ENCODE results near the gene TTLL12.

Gene TTLL12

DNA sequence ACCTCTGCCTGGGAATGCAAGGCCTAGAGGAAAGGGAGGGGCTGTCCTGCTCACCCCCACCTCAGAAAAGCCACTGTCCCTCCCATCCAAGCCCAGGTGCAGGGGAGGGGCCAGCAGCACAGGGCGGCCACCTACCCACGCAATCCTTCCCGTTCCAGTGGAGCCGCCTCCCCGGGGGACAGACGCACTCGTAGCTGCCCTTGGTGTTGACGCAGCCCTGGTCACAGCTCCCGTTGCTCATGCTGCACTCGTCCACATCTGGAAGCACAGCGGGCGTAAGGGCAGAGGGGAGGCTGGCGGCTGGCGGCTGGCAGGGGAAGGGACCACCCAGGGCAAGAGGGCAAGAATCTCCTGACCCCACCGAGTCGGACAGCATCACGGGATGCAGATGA, 40.3 kb upstream of the TTLL12 start:
- Histone ChIP-seq H3K4me1 (ENCODE audit: insufficient read depth, low read length) (0 out of 2 replicates have a peak, but pooled peaks cover 8% of the 10 kb centered on the region), H3K4me3 (ENCODE audit: low read length) (no peak overlapping the region), H3K9ac (ENCODE audit: low read depth, low read length) (no peak overlapping the region), H3K36me3 (ENCODE audit: insufficient read depth, low read depth, low read length) (no peaks in the 10 kb centered on the region), H3K27ac (ENCODE audit: low read length) (no peak overlapping the region), H3K27me3 (ENCODE audit: insufficient read depth, low read length) (peaks cover 17% of the 10 kb centered on the region), H3K9me3 (ENCODE audit: insufficient read depth, low read depth, low read length) (no peaks in the 10 kb centered on the region)

- Histone ChIP-seq H3K9ac (ENCODE audit: low read depth, low read length) (no peak overlapping the region), H3K4me3 (ENCODE audit: low read length) (no peak overlapping the region), H3K4me1 (ENCODE audit: insufficient read depth, low read length) (0 out of 2 replicates have a peak, but pooled peaks cover 8% of the 10 kb centered on the region), H3K27me3 (ENCODE audit: insufficient read depth, low read length) (peaks cover 17% of the 10 kb centered on the region), H3K27ac (ENCODE audit: low read length) (no peak overlapping the region), H3K36me3 (ENCODE audit: insufficient read depth, low read depth, low read length) (no peaks in the 10 kb centered on the region), H3K9me3 (ENCODE audit: insufficient read depth, low read depth, low read length) (no peaks in the 10 kb centered on the region)
Measured at GRCh38 chr22:43226377-43227238, 39.7 kb upstream of the TTLL12 start.

GRCh38 chr22:43225609-43226008, 38.7 kb upstream of the TTLL12 start:
- Histone ChIP-seq H3K9me3 (ENCODE audit: insufficient read depth, low read depth, low read length) (no peaks in the 10 kb centered on the region), H3K4me1 (ENCODE audit: insufficient read depth, low read length) (0 out of 2 replicates have a peak, but pooled peaks cover 8% of the 10 kb centered on the region), H3K9ac (ENCODE audit: low read depth, low read length) (no peak overlapping the region), H3K36me3 (ENCODE audit: insufficient read depth, low read depth, low read length) (no peaks in the 10 kb centered on the region), H3K27me3 (ENCODE audit: insufficient read depth, low read length) (peaks cover 17% of the 10 kb centered on the region), H3K4me3 (ENCODE audit: low read length) (no peak overlapping the region), H3K27ac (ENCODE audit: low read length) (no peak overlapping the region)

DNA sequence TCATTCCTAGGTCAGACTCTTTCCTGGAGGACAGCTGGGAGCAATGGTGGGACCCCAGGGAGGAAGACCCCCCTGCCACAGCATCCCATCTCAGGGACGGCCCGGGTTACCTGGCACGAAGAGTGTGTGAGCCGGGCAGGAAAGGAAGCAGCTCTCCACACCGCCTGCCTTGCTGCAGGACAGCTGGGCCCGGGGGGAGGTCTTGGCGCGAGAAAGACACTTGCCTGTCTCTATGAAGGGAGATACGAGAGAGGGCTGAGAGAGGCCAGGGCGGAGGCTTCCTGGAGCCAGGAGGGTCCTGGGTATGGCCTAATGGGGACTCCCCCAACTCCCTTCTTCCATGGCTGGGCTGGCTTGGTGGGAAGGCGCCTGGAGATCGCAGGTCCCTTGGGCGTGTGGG, 36.1 kb upstream of the TTLL12 start:
- 0 out of 2 replicates have a peak, but pooled peaks cover 8% of the 10 kb centered on the region for H3K4me1 ChIP-seq (ENCODE audit: insufficient read depth, low read length)
- no peak overlapping the region for H3K9ac ChIP-seq (ENCODE audit: low read depth, low read length)
- H3K27ac ChIP-seq (ENCODE audit: low read length), result no peak overlapping the region
- no peaks in the 10 kb centered on the region for H3K36me3 ChIP-seq (ENCODE audit: insufficient read depth, low read depth, low read length)
- H3K4me3 ChIP-seq (ENCODE audit: low read length), result no peak overlapping the region
- no peaks in the 10 kb centered on the region for H3K9me3 ChIP-seq (ENCODE audit: insufficient read depth, low read depth, low read length)
- H3K27me3 ChIP-seq (ENCODE audit: insufficient read depth, low read length), result peaks cover 17% of the 10 kb centered on the region

GRCh38 chr22:43222262-43222661, 35.3 kb upstream of the TTLL12 start:
- Histone ChIP-seq H3K9me3 (ENCODE audit: insufficient read depth, low read depth, low read length) (no peaks in the 10 kb centered on the region), H3K36me3 (ENCODE audit: insufficient read depth, low read depth, low read length) (no peaks in the 10 kb centered on the region), H3K4me3 (ENCODE audit: low read length) (no peak overlapping the region), H3K9ac (ENCODE audit: low read depth, low read length) (no peak overlapping the region), H3K4me1 (ENCODE audit: insufficient read depth, low read length) (0 out of 2 replicates have a peak, but pooled peaks cover 8% of the 10 kb centered on the region), H3K27me3 (ENCODE audit: insufficient read depth, low read length) (peaks cover 17% of the 10 kb centered on the region), H3K27ac (ENCODE audit: low read length) (no peak overlapping the region)

DNA sequence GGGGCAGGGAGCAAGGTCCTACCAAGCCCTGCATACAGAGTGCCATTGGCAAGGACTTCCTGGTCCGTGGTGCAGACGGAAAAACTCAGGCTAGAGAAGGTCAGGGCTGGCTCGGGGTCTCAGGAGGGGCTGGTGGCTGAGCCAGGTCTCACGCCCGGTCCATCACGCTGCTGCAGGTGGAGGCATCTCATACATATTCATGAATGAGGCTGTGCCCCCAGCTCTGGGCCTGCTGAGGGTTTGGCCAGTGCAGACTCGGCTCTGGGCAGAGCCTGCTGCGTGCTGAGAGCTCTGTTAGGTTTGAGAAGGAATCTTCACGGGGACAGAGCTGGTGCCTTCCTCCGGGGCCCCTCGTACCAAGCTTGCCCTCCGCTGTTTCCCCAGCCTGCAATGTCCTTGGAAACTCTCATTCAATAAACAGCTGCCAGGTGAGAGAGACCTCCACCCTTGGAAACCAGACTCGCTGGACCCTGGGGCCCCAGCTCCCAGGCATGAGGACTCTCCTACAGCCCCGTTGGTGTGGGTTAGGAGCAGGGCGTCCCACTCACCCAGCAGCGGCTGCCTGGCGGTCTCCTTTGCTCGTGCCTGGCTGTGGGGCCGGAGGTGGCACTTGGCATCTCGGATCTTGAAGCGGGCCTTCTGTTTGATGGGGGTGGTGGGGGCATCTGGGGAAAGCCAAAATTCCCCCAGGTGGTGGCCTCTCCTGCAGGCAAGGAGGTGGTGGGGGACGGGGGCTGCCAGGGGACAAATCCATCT, 33.9 kb upstream of the TTLL12 start:
- H3K36me3 ChIP-seq (ENCODE audit: insufficient read depth, low read depth, low read length), result no peaks in the 10 kb centered on the region
- H3K9ac ChIP-seq (ENCODE audit: low read depth, low read length), result no peak overlapping the region
- peaks cover 14% of the 10 kb centered on the region for H3K27me3 ChIP-seq (ENCODE audit: insufficient read depth, low read length)
- no peak overlapping the region for H3K27ac ChIP-seq (ENCODE audit: low read length)
- H3K9me3 ChIP-seq (ENCODE audit: insufficient read depth, low read depth, low read length), result no peaks in the 10 kb centered on the region
- H3K4me1 ChIP-seq (ENCODE audit: insufficient read depth, low read length), result 0 out of 2 replicates have a peak, but pooled peaks cover under 1% of the 10 kb centered on the region
- no peak overlapping the region for H3K4me3 ChIP-seq (ENCODE audit: low read length)

DNA sequence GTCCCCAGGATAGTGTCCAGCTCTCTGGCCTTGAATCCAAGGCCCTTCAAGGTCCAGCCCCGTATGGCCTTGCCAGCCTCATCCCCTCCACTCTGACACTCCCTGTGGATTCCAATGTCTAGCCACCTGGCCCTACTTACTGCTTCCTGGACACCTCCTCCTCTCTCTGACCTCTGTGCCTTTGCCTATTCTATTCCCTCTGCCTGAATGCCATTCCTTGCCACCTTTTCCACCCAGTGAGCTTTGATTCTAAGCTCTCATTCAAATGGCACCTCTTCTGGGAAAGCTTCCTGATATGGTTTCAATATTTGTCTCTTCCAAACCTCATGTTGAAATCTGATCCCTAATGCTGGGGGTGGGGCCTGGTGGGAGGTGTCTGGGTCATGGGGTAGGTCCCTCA, 31.9 kb upstream of the TTLL12 start:
- no peaks in the 10 kb centered on the region for H3K4me1 ChIP-seq (ENCODE audit: insufficient read depth, low read length)
- H3K9me3 ChIP-seq (ENCODE audit: insufficient read depth, low read depth, low read length), result no peaks in the 10 kb centered on the region
- H3K9ac ChIP-seq (ENCODE audit: low read depth, low read length), result no peak overlapping the region
- H3K36me3 ChIP-seq (ENCODE audit: insufficient read depth, low read depth, low read length), result no peaks in the 10 kb centered on the region
- H3K4me3 ChIP-seq (ENCODE audit: low read length), result no peak overlapping the region
- no peak overlapping the region for H3K27ac ChIP-seq (ENCODE audit: low read length)
- no peaks in the 10 kb centered on the region for H3K27me3 ChIP-seq (ENCODE audit: insufficient read depth, low read length)

DNA sequence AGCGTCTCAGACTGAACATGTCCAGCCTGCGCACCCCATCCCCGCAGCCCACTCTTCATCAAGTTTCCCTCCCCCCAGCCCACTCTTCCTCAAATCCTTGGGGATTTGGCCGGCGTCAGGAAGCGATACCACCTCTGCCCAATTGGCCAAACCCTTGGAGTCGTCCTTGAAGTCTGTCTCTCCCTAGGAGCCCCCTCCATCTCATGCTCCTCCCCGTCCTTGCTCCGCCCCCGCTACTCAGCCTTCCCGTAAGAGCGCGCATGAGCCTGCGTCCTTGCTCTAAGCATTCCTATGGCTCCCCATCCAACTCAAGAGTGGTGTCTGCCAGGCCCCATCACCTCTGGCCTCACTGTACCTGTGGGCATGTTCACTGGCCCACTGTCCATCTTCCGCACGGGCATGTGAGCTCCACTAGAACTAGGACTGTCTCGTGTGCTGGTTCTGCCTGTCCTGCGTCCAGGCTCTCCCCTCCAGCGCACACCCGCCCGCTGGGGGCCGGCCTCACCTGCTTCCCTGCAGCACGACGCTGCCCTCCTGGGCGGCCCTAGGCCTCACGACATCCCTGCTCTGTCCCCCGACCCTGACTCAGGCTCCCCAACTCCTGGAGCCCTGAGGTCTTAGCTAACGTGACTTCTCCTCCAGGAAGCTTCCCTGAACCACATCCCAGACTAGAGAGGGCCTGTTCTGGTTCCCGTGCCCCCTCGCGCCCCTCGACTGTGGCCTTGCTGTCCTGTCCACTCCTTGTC, 30.5 kb upstream of the TTLL12 start:
- H3K27ac ChIP-seq (ENCODE audit: low read length), result no peak overlapping the region
- H3K27me3 ChIP-seq (ENCODE audit: insufficient read depth, low read length), result no peaks in the 10 kb centered on the region
- no peak overlapping the region for H3K4me3 ChIP-seq (ENCODE audit: low read length)
- no peaks in the 10 kb centered on the region for H3K9me3 ChIP-seq (ENCODE audit: insufficient read depth, low read depth, low read length)
- no peaks in the 10 kb centered on the region for H3K36me3 ChIP-seq (ENCODE audit: insufficient read depth, low read depth, low read length)
- peaks cover 3% of the 10 kb centered on the region; the same call in 1 of the 2 replicates for H3K4me1 ChIP-seq (ENCODE audit: insufficient read depth, low read length)
- H3K9ac ChIP-seq (ENCODE audit: low read depth, low read length), result no peak overlapping the region

DNA sequence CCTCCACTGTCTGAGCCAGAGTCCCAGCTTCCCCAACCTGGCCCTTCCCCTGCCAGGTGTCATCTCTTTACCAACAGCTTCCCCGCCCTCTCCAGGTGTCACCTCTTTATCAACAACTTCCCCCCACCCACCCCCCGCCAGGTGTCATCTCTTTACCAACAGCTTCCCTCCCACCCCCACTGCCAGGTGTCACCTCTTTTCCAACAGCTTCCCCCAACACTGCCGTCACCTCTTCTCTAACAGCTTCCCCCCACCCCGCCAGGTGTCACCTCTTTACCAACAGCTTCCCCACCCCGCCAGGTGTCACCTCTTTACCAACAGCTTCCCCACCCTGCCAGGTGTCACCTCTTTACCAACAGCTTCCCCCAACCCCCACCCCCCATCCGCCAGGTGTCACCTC, 29.8 kb upstream of the TTLL12 start:
- H3K9ac ChIP-seq (ENCODE audit: low read depth, low read length), result no peak overlapping the region
- H3K27me3 ChIP-seq (ENCODE audit: insufficient read depth, low read length), result no peaks in the 10 kb centered on the region
- peaks cover 3% of the 10 kb centered on the region; the same call in 1 of the 2 replicates for H3K4me1 ChIP-seq (ENCODE audit: insufficient read depth, low read length)
- no peak overlapping the region for H3K27ac ChIP-seq (ENCODE audit: low read length)
- no peaks in the 10 kb centered on the region for H3K9me3 ChIP-seq (ENCODE audit: insufficient read depth, low read depth, low read length)
- no peaks in the 10 kb centered on the region for H3K36me3 ChIP-seq (ENCODE audit: insufficient read depth, low read depth, low read length)
- H3K4me3 ChIP-seq (ENCODE audit: low read length), result no peak overlapping the region

DNA sequence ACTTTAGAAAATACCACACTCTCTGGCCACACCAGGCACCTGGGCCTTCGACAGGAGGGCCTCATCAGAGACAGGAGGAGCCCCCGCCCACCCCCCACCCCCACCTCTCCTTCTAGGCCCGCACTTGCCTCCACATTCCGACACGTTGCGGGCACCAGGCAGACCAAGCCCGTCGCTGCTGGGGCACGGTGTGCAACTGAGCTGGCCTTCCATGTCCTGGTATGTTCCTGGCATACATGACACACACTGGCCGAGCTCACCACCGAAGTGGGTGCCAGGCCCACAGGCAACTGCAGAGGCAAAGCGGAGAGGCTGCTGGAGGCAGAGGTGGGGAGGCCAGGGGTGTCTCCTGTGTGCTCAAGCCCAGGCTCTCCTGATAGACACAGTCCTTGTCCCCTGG, 27.0 kb upstream of the TTLL12 start:
- Histone ChIP-seq H3K27ac (ENCODE audit: low read length) (no peak overlapping the region), H3K4me1 (ENCODE audit: insufficient read depth, low read length) (peaks cover 3% of the 10 kb centered on the region; the same call in 1 of the 2 replicates), H3K9ac (ENCODE audit: low read depth, low read length) (no peak overlapping the region)

DNA sequence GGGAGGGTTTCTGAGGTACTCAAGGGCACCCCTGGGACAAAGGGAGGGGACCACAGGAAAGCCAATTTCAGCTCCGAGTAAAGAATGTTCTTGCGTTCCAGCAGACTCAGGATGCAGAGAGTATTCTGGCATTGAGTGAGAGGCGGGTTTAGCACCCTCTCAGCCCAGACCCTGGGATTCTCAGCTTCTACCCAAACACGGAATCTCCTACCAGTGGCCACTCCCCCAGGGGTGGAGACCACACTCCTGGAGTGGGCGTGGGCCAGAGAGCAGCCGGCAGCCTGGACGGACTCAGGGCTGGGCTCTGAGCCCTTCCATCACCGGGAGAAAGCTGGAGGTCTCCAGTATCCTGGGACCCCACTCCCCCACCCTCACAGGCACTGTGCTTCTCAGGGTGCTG, 26.1 kb upstream of the TTLL12 start:
- Histone ChIP-seq H3K36me3 (ENCODE audit: insufficient read depth, low read depth, low read length) (no peaks in the 10 kb centered on the region), H3K27me3 (ENCODE audit: insufficient read depth, low read length) (no peaks in the 10 kb centered on the region), H3K4me1 (ENCODE audit: insufficient read depth, low read length) (peaks cover 3% of the 10 kb centered on the region; the same call in 1 of the 2 replicates), H3K27ac (ENCODE audit: low read length) (no peak overlapping the region), H3K4me3 (ENCODE audit: low read length) (no peak overlapping the region), H3K9ac (ENCODE audit: low read depth, low read length) (no peak overlapping the region), H3K9me3 (ENCODE audit: insufficient read depth, low read depth, low read length) (no peaks in the 10 kb centered on the region)

More for the DNA sequence above, 27.0 kb upstream of the TTLL12 start:
- Histone ChIP-seq H3K4me3 (ENCODE audit: low read length) (no peak overlapping the region), H3K9me3 (ENCODE audit: insufficient read depth, low read depth, low read length) (no peaks in the 10 kb centered on the region), H3K27me3 (ENCODE audit: insufficient read depth, low read length) (no peaks in the 10 kb centered on the region), H3K36me3 (ENCODE audit: insufficient read depth, low read depth, low read length) (no peaks in the 10 kb centered on the region)

Data from iPS-20b (cell line).